B cell (primary cell): ENCODE measurements around the gene CAV1.

Source experiments
- EZH2 ChIP-seq: IDR thresholded peaks from 2 replicates; pipeline ENCODE4 v1.6.1; 2012; ENCODE audit warnings: borderline replicate concordance, low read depth, mild to moderate bottlenecking, moderate library complexity, low read length; ENCODE audit not compliant: insufficient read depth, poor library complexity, severe bottlenecking
- TF ChIP-seq, protein P1 (sequence below): fragments of 200-600 bp; IDR thresholded peaks from one replicate; pipeline ENCODE4 v1.8.0; 2022; ENCODE audit warnings: antibody characterized with exemption, mild to moderate bottlenecking

DNA sequence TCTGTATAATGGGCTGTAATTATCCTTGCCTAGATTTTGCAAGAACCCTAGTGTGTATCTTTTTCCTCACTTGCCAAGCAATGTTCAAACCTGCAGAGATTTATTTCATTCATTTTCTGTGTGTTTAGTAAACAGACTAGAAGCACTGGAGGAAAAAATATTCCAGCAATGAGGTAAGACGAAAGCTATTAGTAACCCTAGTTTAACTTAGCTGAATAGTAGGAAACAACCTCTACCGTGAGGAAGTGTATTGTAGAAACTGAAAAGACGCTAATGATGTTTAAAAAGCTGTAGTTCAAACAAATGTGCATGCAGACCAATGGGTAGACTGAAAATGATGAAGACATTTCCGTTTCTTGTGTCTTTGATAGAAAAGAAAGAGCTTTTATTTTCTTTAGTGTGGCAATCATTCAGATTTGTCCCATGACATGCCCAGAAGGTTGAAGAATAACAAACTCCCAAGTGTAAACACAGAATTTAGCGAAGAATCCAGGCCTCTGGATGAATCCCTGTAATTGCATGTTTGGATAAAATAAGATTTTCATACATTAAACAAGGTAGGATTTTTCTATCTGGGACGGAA lies 20.7 kb downstream of the CAV1 start:
- TF ChIP-seq EZH2: no peak
- TF ChIP-seq, protein P1, sequence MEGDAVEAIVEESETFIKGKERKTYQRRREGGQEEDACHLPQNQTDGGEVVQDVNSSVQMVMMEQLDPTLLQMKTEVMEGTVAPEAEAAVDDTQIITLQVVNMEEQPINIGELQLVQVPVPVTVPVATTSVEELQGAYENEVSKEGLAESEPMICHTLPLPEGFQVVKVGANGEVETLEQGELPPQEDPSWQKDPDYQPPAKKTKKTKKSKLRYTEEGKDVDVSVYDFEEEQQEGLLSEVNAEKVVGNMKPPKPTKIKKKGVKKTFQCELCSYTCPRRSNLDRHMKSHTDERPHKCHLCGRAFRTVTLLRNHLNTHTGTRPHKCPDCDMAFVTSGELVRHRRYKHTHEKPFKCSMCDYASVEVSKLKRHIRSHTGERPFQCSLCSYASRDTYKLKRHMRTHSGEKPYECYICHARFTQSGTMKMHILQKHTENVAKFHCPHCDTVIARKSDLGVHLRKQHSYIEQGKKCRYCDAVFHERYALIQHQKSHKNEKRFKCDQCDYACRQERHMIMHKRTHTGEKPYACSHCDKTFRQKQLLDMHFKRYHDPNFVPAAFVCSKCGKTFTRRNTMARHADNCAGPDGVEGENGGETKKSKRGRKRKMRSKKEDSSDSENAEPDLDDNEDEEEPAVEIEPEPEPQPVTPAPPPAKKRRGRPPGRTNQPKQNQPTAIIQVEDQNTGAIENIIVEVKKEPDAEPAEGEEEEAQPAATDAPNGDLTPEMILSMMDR: no peak
